GM06990 (cell line): ENCODE data around the gene AUTS2.

ENCODE experiments used
- DNase-seq: peaks from one replicate; pipeline ENCODE4 v3.0.0-alpha.2; 2011; ENCODE audit not compliant: insufficient read length; ENCODE audit errors: extremely low read depth
- H3K27me3 ChIP-seq: replicated peaks from 2 replicates; pipeline ENCODE4 v1.6.0; 2011; ENCODE audit warnings: low read length; ENCODE audit not compliant: control insufficient read depth, insufficient read depth
- H3K36me3 ChIP-seq: 2 replicates; pipeline ENCODE4 v1.5.1; 2011; ENCODE audit warnings: low read length; ENCODE audit not compliant: control insufficient read depth, insufficient read depth
- H3K4me3 ChIP-seq: replicated peaks from 2 replicates; pipeline ENCODE4 v1.5.1; 2011; ENCODE audit warnings: low read depth, mild to moderate bottlenecking, control low read depth, low read length
- CTCF ChIP-seq: IDR thresholded peaks from 2 replicates; pipeline ENCODE4 v1.5.1; 2011; ENCODE audit warnings: low read length, control low read depth, mild to moderate bottlenecking, inconsistent platforms; ENCODE audit not compliant: insufficient read depth, poor library complexity, severe bottlenecking

Gene AUTS2

GRCh38 chr7:70574314-70574834 is 976.1 kb downstream of the AUTS2 start:
- no peak for TF ChIP-seq CTCF
- no peak for DNase-seq
- H3K4me3 ChIP-seq, result no peak overlapping the region
- no peaks in the 10 kb centered on the region for H3K36me3 ChIP-seq
- no peaks in the 10 kb centered on the region for H3K27me3 ChIP-seq

- H3K27me3 ChIP-seq, result no peaks in the 10 kb centered on the region
- DNase-seq, result no peak
- no peaks in the 10 kb centered on the region for H3K36me3 ChIP-seq
- H3K4me3 ChIP-seq, result no peak overlapping the region
- TF ChIP-seq CTCF, result no peak
Measured at GRCh38 chr7:70574970-70575799, 976.9 kb downstream of the AUTS2 start.

- TF ChIP-seq CTCF, result no peak
- DNase-seq, result no peak
Measured at GRCh38 chr7:70577078-70577477, 978.8 kb downstream of the AUTS2 start.

GRCh38 chr7:70578131-70578530 is 979.9 kb downstream of the AUTS2 start:
- no peak overlapping the region for H3K4me3 ChIP-seq

More at GRCh38 chr7:70577078-70577477, 978.8 kb downstream of the AUTS2 start:
- Histone ChIP-seq H3K36me3 (no peaks in the 10 kb centered on the region; the same call in 1 of the 2 replicates), H3K4me3 (no peak overlapping the region), H3K27me3 (no peaks in the 10 kb centered on the region)

GRCh38 chr7:70579397-70580097 is 981.3 kb downstream of the AUTS2 start:
- no peak for DNase-seq
- TF ChIP-seq CTCF, result no peak
- Histone ChIP-seq H3K36me3 (no peaks in the 10 kb centered on the region; the same call in 1 of the 2 replicates), H3K4me3 (no peak overlapping the region), H3K27me3 (no peaks in the 10 kb centered on the region)

More at GRCh38 chr7:70578131-70578530, 979.9 kb downstream of the AUTS2 start:
- TF ChIP-seq CTCF, result no peak
- DNase-seq, result no peak
- Histone ChIP-seq H3K27me3 (no peaks in the 10 kb centered on the region), H3K36me3 (no peaks in the 10 kb centered on the region; the same call in 1 of the 2 replicates)
